CD4-positive, alpha-beta T cell (primary cell): Measurements from ENCODE around the gene CNOT6L. TPM values are rescaled to one million over a fixed set of nuclear protein-coding genes. Genes with fewer than 3 reads are reported as not detected.

ENCODE experiments used
- ATAC-seq: fragments of 200-7000 bp; cut with Tn5 transposase; one replicate; pipeline ENCODE4 v1.10.0; 2022; ENCODE audit warnings: mild to moderate bottlenecking; ENCODE audit not compliant: poor library complexity
- CTCF ChIA-PET: fragments of 350-600 bp; sonication (Branson Sonifier 250); formaldehyde crosslinking; loops from one replicate; lab custom pipeline; 2021; ENCODE audit warnings: antibody characterized with exemption, inconsistent platforms; lab: Charles Lee
- POLR2A ChIA-PET: fragments of 350-600 bp; sonication (Branson Sonifier 250); formaldehyde crosslinking; loops from one replicate; lab custom pipeline; 2021; ENCODE audit warnings: antibody characterized with exemption, inconsistent platforms; lab: Charles Lee
- DNase-seq, 14 experiments: peaks; one replicate each; pipeline ENCODE4 v3.0.0-alpha.2; 2013 to 2020; ENCODE audit warnings: mixed read lengths in 2 of 14
- H3K27ac ChIP-seq, 2 donors: one replicate each; pipeline versions ENCODE4 v1.5.1 to v1.7.0; 2013; ENCODE audit warnings: low read length in 2 of 2, low read depth in 1 of 2, mild to moderate bottlenecking in 1 of 2
- H3K27me3 ChIP-seq, 2 experiments: 1 replicate in 1 of 2; 2 replicates in 1 of 2; pipeline versions ENCODE4 v1.6.1 to v1.7.0; 2013; ENCODE audit warnings: low read length in 2 of 2, control low read depth in 1 of 2, mild to moderate bottlenecking in 1 of 2, moderate library complexity in 1 of 2; ENCODE audit not compliant: insufficient read depth in 2 of 2, control insufficient read depth in 1 of 2
- H3K36me3 ChIP-seq: one replicate; pipeline ENCODE4 v1.6.1; 2013; ENCODE audit warnings: low read length, control low read depth; ENCODE audit not compliant: insufficient read depth
- H3K4me1 ChIP-seq: one replicate; pipeline ENCODE4 v1.6.1; 2013; ENCODE audit warnings: low read length, control low read depth; ENCODE audit not compliant: insufficient read depth
- H3K4me3 ChIP-seq: one replicate; pipeline ENCODE4 v1.5.1; 2013; ENCODE audit warnings: mild to moderate bottlenecking, low read length, moderate library complexity
- H3K9me3 ChIP-seq, 2 experiments: 1 replicate in 1 of 2; 2 replicates in 1 of 2; pipeline versions ENCODE4 v1.6.1 to v1.7.0; 2013; ENCODE audit warnings: low read length in 2 of 2, mild to moderate bottlenecking in 2 of 2, control low read depth in 1 of 2, moderate library complexity in 1 of 2; ENCODE audit not compliant: control insufficient read depth in 1 of 2, insufficient read depth in 1 of 2
- H3K27ac Mint-ChIP-seq: one replicate; pipeline ENCODE4 v1.8.0; 2020; ENCODE audit warnings: mixed read lengths
- H3K27me3 Mint-ChIP-seq: one replicate; pipeline ENCODE4 v1.8.0; 2021; ENCODE audit warnings: mixed read lengths
- H3K36me3 Mint-ChIP-seq: one replicate; pipeline ENCODE4 v1.8.0; 2021; ENCODE audit warnings: low read depth, mixed read lengths
- H3K4me1 Mint-ChIP-seq: one replicate; pipeline ENCODE4 v1.8.0; 2021; ENCODE audit warnings: low read depth, mixed read lengths
- H3K4me3 Mint-ChIP-seq: one replicate; pipeline ENCODE4 v1.8.0; 2020; ENCODE audit warnings: mild to moderate bottlenecking, mixed read lengths
- H3K9me3 Mint-ChIP-seq: one replicate; pipeline ENCODE4 v1.8.0; 2020; ENCODE audit warnings: mixed read lengths
- CTCF ChIP-seq: fragments of 200-600 bp; IDR thresholded peaks from one replicate; pipeline ENCODE4 v1.8.0; 2022; ENCODE audit warnings: antibody characterized with exemption, mild to moderate bottlenecking
- intact Hi-C, 2 experiments: fragments of 100-400 bp; cut with DNase I in 1 of 2; cut with micrococcal nuclease in 1 of 2; formaldehyde crosslinking; loops; one replicate each; pipeline versions ENCODE4 v1.15.1 to v1.9.0; 2023 to 2025; cut with DNase I, micrococcal nuclease
- total RNA-seq, 174 experiments: library from RNA in 2 of 174; stranded (reverse) in 2 of 174; gene quantifications; one replicate each; pipeline ENCODE4 v1.2.3 and lab custom pipeline; 2021 to 2026

The CNOT6L gene
- total RNA-seq, 2 experiments from 2014 or later, result 216 to 234 TPM

GRCh38 chr4:77761595-77761994 is 57.6 kb downstream of the CNOT6L start:
- peaks cover 69% of the 10 kb centered on the region for H3K36me3 ChIP-seq
- no peak overlapping the region for H3K4me3 ChIP-seq
- Mint-ChIP-seq H3K9me3 (peaks cover 7% of the 10 kb centered on the region), H3K27ac (no peak overlapping the region), H3K4me1 (peaks cover 60% of the 10 kb centered on the region), H3K36me3 (peaks cover 98% of the 10 kb centered on the region), H3K4me3 (no peak overlapping the region), H3K27me3 (no peaks in the 10 kb centered on the region)
- no peaks in the 10 kb centered on the region for H3K4me1 ChIP-seq
- TF ChIP-seq CTCF, result no peak
- ATAC-seq, result no peak
- no peak overlapping the region for H3K27ac ChIP-seq
- POLR2A ChIA-PET, result interaction anchor here (0.8 kb wide), 1 partner anchor 96 kb away, joined by 3 read pairs; no protein-coding TSS in a partner anchor
- H3K27me3 ChIP-seq, result no peaks in the 10 kb centered on the region
- no peak for DNase-seq
- CTCF ChIA-PET, result no interaction called here
- H3K9me3 ChIP-seq, result peaks cover 4 to 18% of the 10 kb centered on the region in 2 experiments
- intact Hi-C loops, result loop anchor here in 1 of 2 experiments (5.0 kb wide), 1 partner anchor 56 kb away; the partner anchor contains the start of gene CNOT6L

GRCh38 chr4:77758804-77759203 is 60.4 kb downstream of the CNOT6L start:
- Histone ChIP-seq H3K27ac (no peak overlapping the region), H3K36me3 (peaks cover 67% of the 10 kb centered on the region), H3K4me1 (no peaks in the 10 kb centered on the region), H3K4me3 (no peak overlapping the region), H3K9me3 (peaks cover 4 to 18% of the 10 kb centered on the region in 2 experiments), H3K27me3 (no peaks in the 10 kb centered on the region)
- Mint-ChIP-seq H3K4me3 (no peak overlapping the region), H3K4me1 (peaks cover 54% of the 10 kb centered on the region), H3K27ac (peak overlapping the region; percentile 51), H3K36me3 (peaks cover 99% of the 10 kb centered on the region), H3K27me3 (no peaks in the 10 kb centered on the region), H3K9me3 (peaks cover 7% of the 10 kb centered on the region)
- no peak for DNase-seq
- ChIA-PET POLR2A (interaction anchor here (1.1 kb wide), 1 partner anchor 61 kb away, joined by 4 read pairs; no protein-coding TSS in a partner anchor), CTCF (no interaction called here)
- ATAC-seq, result no peak
- intact Hi-C loops, result no loop called here
- TF ChIP-seq CTCF, result no peak

DNA sequence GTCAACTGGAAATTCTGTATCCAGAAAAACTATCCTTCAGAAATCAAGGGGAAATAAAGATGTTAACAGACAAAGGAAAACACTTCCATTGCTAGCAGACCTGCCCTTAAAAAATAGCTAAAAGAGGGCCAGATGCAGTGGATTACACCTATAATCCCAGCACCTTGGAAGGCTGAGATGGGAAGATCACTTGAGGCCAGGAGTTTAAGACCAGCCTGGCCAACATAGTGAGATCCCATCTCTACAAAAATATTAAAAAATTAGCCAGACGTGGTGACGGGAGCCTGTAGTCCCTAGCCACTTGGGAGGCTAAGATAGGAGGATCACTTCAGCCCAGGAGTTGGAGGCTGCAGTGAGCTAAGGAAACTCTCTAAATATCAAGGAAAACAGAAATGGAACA is 67.4 kb downstream of the CNOT6L start:
- ChIA-PET POLR2A (interaction anchor here (1.0 to 1.8 kb wide), 2 partner anchors 66 to 110 kb away, joined by 3 to 9 read pairs; partner anchors contain the start of gene MRPL1), CTCF (no interaction called here)
- Histone ChIP-seq H3K36me3 (peaks cover 46% of the 10 kb centered on the region), H3K4me1 (no peaks in the 10 kb centered on the region), H3K27ac (no peak overlapping the region), H3K27me3 (no peaks in the 10 kb centered on the region), H3K4me3 (no peak overlapping the region), H3K9me3 (peaks cover 0 to 7% of the 10 kb centered on the region in 2 experiments)
- DNase-seq, result no peak
- no peak for TF ChIP-seq CTCF
- Mint-ChIP-seq H3K27ac (no peak overlapping the region), H3K4me3 (no peak overlapping the region), H3K4me1 (peaks cover 48% of the 10 kb centered on the region), H3K9me3 (peaks cover 4% of the 10 kb centered on the region), H3K27me3 (no peaks in the 10 kb centered on the region), H3K36me3 (peaks cover 93% of the 10 kb centered on the region)
- ATAC-seq, result no peak
- intact Hi-C loops, result loop anchor here in 1 of 2 experiments (5.0 kb wide), 1 partner anchor 51 kb away; no protein-coding TSS in a partner anchor
